ENCODE results near the gene UCP3. TPM values are rescaled to one million over a fixed set of nuclear protein-coding genes. Genes with fewer than 3 reads are reported as not detected.

Gene UCP3
- total RNA-seq, 1 donor from 2014 or later: 2.0 TPM

DNA sequence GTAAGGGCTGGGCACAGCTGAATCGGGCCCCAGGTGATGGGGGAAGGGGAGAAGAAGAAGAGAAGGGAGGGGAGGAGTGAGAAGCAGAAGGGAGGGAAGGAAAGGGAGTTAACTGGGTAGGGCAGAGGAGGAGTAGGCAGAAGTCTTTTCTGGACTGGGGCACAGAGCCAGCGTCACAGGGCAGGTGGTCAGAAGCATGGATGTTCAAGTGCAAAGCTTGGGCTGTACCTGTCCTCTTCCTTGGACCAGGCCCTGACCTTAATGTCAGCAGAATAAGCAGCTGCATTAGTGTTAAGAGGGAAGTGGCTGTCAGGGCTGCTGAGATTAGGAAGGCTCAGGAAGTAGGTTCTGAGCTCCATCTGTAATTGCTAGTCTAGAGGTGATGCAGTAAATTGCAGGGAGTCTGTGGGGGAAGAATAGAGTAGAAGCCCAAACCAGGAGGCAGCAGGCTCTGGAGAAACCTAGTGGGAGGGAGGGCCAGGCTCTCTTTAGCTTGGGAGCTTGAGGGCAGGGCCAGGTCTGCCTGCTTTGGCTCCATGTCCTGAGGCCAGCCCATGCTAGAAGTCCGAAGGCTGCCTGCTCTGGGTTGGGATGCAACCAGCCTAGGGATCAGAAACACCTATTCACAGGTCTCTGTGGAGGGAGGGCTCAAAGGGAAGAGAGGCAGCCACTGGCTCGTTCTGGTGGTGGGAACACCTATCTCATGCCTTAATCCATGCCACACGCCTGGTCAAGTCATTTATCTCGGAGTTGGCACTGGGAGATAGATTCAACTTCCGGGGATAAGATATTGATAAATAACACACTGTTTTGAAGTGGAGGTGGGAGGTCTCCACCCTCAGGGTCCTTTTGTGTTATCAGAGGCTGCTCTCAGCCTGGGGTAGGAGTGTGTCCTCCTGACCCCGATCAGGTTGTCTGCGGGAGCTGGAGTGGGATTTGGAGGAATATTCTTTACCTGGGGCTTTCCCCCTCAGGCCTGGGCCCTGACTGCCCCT, 1.7 kb upstream of the UCP3 start:
- H3K4me1 Mint-ChIP-seq (ENCODE audit: low read depth, unreplicated experiment): peaks cover 3% of the 10 kb centered on the region
- no peaks in the 10 kb centered on the region for H3K9me3 ChIP-seq (ENCODE audit: insufficient read depth, low read depth, low read length)
- no peak overlapping the region for H3K4me2 ChIP-seq (ENCODE audit: low read length)
- FAIRE-seq: no peak
- H3K9ac ChIP-seq (ENCODE audit: low read length): no peak overlapping the region
- no peaks in the 10 kb centered on the region for H3K79me2 ChIP-seq (ENCODE audit: insufficient read depth, low read length)
- no peak for DNase-seq (ENCODE audit: low read depth)
- no peaks in the 10 kb centered on the region for H3K27me3 ChIP-seq (ENCODE audit: insufficient read depth, low read length)
- H2AFZ ChIP-seq (ENCODE audit: low read depth, low read length): no peak overlapping the region
- no peak for TF ChIP-seq EZH2 (IDR thresholded peaks at IDR 0.05; ENCODE audit: insufficient read depth, low read length)
- TF ChIP-seq CTCF (IDR thresholded peaks at IDR 0.05; ENCODE audit: insufficient read depth, low read depth, low read length): no peak
- H3K27me3 Mint-ChIP-seq (ENCODE audit: low read depth, unreplicated experiment): peaks cover 4% of the 10 kb centered on the region
- no peak overlapping the region for H3K27ac ChIP-seq (ENCODE audit: low read depth, low read length)
- H3K27ac Mint-ChIP-seq (ENCODE audit: unreplicated experiment): no peak overlapping the region
- no peaks in the 10 kb centered on the region for H3K9me3 Mint-ChIP-seq (ENCODE audit: unreplicated experiment)
- no peak overlapping the region for H3K4me3 Mint-ChIP-seq (ENCODE audit: unreplicated experiment)
- peaks cover 34% of the 10 kb centered on the region for H3K36me3 Mint-ChIP-seq (ENCODE audit: low read depth, unreplicated experiment)
- H4K20me1 ChIP-seq (ENCODE audit: insufficient read depth, low read length): no peaks in the 10 kb centered on the region
- no peaks in the 10 kb centered on the region for H3K36me3 ChIP-seq (ENCODE audit: insufficient read depth, low read length)
- H3K4me3 ChIP-seq (ENCODE audit: insufficient read depth, low read depth, low read length): no peak overlapping the region
- no peaks in the 10 kb centered on the region for H3K4me1 ChIP-seq (ENCODE audit: insufficient read depth, low read length)

DNA sequence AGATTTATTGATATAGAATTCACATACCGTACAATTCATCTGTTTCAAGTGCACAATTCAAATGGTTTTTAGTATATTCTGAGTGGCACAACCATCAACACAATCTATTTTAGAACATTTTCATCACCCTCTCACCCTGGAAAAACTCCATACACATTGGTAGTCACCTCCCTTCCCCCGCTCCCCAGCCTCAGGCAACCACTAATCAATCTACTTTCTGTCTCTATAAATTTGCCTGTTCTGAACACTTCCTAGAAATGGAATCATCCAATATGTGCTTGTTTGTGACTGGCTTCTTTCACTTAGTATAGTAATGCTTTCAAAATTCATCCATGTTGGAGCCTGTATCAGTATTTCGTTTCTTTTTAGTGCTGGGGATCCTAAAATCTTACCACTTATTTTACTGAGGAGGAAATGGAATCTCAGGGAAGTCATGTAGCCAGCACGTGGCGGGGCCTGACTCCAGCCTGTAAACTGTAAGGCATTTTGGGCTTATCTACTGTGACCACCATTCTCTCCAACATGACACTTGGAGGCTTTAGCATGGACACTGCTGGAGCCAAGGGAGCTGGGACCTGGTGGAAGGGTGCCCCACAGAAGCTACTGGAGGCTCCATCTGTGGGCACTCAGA, 905 bp upstream of the UCP3 start:
- H2AFZ ChIP-seq (ENCODE audit: low read depth, low read length): no peak overlapping the region
- H3K4me3 ChIP-seq (ENCODE audit: insufficient read depth, low read depth, low read length): no peak overlapping the region
- no peaks in the 10 kb centered on the region for H3K27me3 ChIP-seq (ENCODE audit: insufficient read depth, low read length)
- FAIRE-seq: no peak
- peaks cover 3% of the 10 kb centered on the region for H3K4me1 Mint-ChIP-seq (ENCODE audit: low read depth, unreplicated experiment)
- H3K36me3 Mint-ChIP-seq (ENCODE audit: low read depth, unreplicated experiment): peaks cover 30% of the 10 kb centered on the region
- DNase-seq (ENCODE audit: low read depth): no peak
- no peaks in the 10 kb centered on the region for H3K36me3 ChIP-seq (ENCODE audit: insufficient read depth, low read length)
- TF ChIP-seq CTCF (IDR thresholded peaks at IDR 0.05; ENCODE audit: insufficient read depth, low read depth, low read length): no peak
- no peak for TF ChIP-seq EZH2 (IDR thresholded peaks at IDR 0.05; ENCODE audit: insufficient read depth, low read length)
- no peak overlapping the region for H3K9ac ChIP-seq (ENCODE audit: low read length)
- no peaks in the 10 kb centered on the region for H3K4me1 ChIP-seq (ENCODE audit: insufficient read depth, low read length)
- no peaks in the 10 kb centered on the region for H3K9me3 Mint-ChIP-seq (ENCODE audit: unreplicated experiment)
- H3K27me3 Mint-ChIP-seq (ENCODE audit: low read depth, unreplicated experiment): peaks cover 4% of the 10 kb centered on the region
- no peaks in the 10 kb centered on the region for H4K20me1 ChIP-seq (ENCODE audit: insufficient read depth, low read length)
- H3K27ac ChIP-seq (ENCODE audit: low read depth, low read length): no peak overlapping the region
- no peak overlapping the region for H3K4me3 Mint-ChIP-seq (ENCODE audit: unreplicated experiment)
- no peak overlapping the region for H3K4me2 ChIP-seq (ENCODE audit: low read length)
- H3K27ac Mint-ChIP-seq (ENCODE audit: unreplicated experiment): no peak overlapping the region
- H3K79me2 ChIP-seq (ENCODE audit: insufficient read depth, low read length): no peaks in the 10 kb centered on the region
- no peaks in the 10 kb centered on the region for H3K9me3 ChIP-seq (ENCODE audit: insufficient read depth, low read depth, low read length)
